Keratinocyte (primary cell): ENCODE measurements around the gene PTK6. TPM values are rescaled to one million over a fixed set of nuclear protein-coding genes. Genes with fewer than 3 reads are reported as not detected.
"Not testable (repeated sequence)": the region's sequence is repeated elsewhere in the genome, so short reads cannot be mapped to it uniquely, and the experiment has no call there.

Experiments used
- DNase-seq: peaks from one replicate; pipeline ENCODE4 v3.0.0-alpha.2; 2011; ENCODE audit warnings: low read depth, missing footprints, low spot score
- FAIRE-seq: peaks from 2 replicates; lab custom pipeline; 2011; peaks lifted over from hg19 to GRCh38; lab: Jason Lieb, UNC
- H2AFZ ChIP-seq: 2 replicates; pipeline ENCODE4 v1.6.0; 2012; ENCODE audit warnings: low read length, control low read depth, inconsistent platforms; ENCODE audit not compliant: control insufficient read depth
- H3K27ac ChIP-seq: 2 replicates; pipeline ENCODE4 v1.5.1; 2011; ENCODE audit warnings: low read length; ENCODE audit not compliant: control insufficient read depth, insufficient read depth
- H3K27me3 ChIP-seq: 3 replicates; pipeline ENCODE4 v1.6.0; 2011; ENCODE audit warnings: low read length; ENCODE audit not compliant: control insufficient read depth, insufficient read depth; ENCODE audit errors: extremely low read depth
- H3K36me3 ChIP-seq, 2 experiments: 2 replicates in 1 of 2; 3 replicates in 1 of 2; pipeline ENCODE4 v1.5.1; 2011; ENCODE audit warnings: low read length in 2 of 2, mild to moderate bottlenecking in 1 of 2; ENCODE audit not compliant: control insufficient read depth in 2 of 2, insufficient read depth in 2 of 2; ENCODE audit errors: extremely low read depth in 1 of 2
- H3K4me1 ChIP-seq: 3 replicates; pipeline ENCODE4 v1.5.1; 2011; ENCODE audit warnings: low read length; ENCODE audit not compliant: control insufficient read depth, insufficient read depth; ENCODE audit errors: extremely low read depth
- H3K4me2 ChIP-seq: 3 replicates; pipeline ENCODE4 v1.6.0; 2011; ENCODE audit warnings: low read depth, low read length; ENCODE audit not compliant: control insufficient read depth, insufficient read depth; ENCODE audit errors: extremely low read depth
- H3K4me3 ChIP-seq, 3 experiments: fragments of 200-600 bp in 1 of 3; sonication (generic) in 1 of 3; 2 replicates in 2 of 3; 3 replicates in 1 of 3; pipeline ENCODE4 v1.5.1; 2011 to 2016; ENCODE audit warnings: low read length in 3 of 3, mild to moderate bottlenecking in 3 of 3, control low read depth in 2 of 3, inconsistent platforms in 1 of 3, low read depth in 1 of 3, mixed read lengths in 1 of 3, mixed run types in 1 of 3, moderate library complexity in 1 of 3; ENCODE audit not compliant: control insufficient read depth in 2 of 3, insufficient read depth in 2 of 3; ENCODE audit errors: extremely low read depth in 1 of 3
- H3K79me2 ChIP-seq: 2 replicates; pipeline ENCODE4 v1.6.0; 2012; ENCODE audit warnings: low read length; ENCODE audit not compliant: control insufficient read depth, insufficient read depth
- H3K9ac ChIP-seq: 3 replicates; pipeline ENCODE4 v1.6.0; 2011; ENCODE audit warnings: low read length; ENCODE audit not compliant: control insufficient read depth, insufficient read depth; ENCODE audit errors: extremely low read depth
- H3K9me1 ChIP-seq: 3 replicates; pipeline ENCODE4 v1.6.0; 2011; ENCODE audit warnings: low read length; ENCODE audit not compliant: control insufficient read depth, insufficient read depth; ENCODE audit errors: extremely low read depth
- H3K9me3 ChIP-seq: 2 replicates; pipeline ENCODE4 v1.5.1; 2012; ENCODE audit warnings: low read depth, low read length; ENCODE audit not compliant: control insufficient read depth
- H4K20me1 ChIP-seq: 3 replicates; pipeline ENCODE4 v1.6.0; 2011; ENCODE audit warnings: low read length; ENCODE audit not compliant: control insufficient read depth, insufficient read depth; ENCODE audit errors: extremely low read depth
- CTCF ChIP-seq, 3 experiments: IDR thresholded peaks in 1 of 3; conservative IDR thresholded peaks in 1 of 3; optimal IDR thresholded peaks in 1 of 3; 2 replicates in 2 of 3; 3 replicates in 1 of 3; pipeline versions ENCODE3 to v1.5.1; 2011; ENCODE audit warnings: low read length in 3 of 3, mild to moderate bottlenecking in 3 of 3, moderate library complexity in 2 of 3, control low read depth in 1 of 3, inconsistent platforms in 1 of 3; ENCODE audit not compliant: insufficient read depth in 2 of 3; ENCODE audit errors: extremely low read depth in 1 of 3
- EZH2 ChIP-seq: IDR thresholded peaks from one replicate; pipeline ENCODE4 v1.6.1; 2012; ENCODE audit warnings: inconsistent platforms, mild to moderate bottlenecking, low read length, moderate library complexity
- dilution Hi-C: fragments of 300-500 bp; cut with MboI; formaldehyde crosslinking; loops from one replicate; pipeline ENCODE4 v1.7.0; 2020; ENCODE audit warnings: low sequenced_read_pairs; ENCODE audit not compliant: extremely low pct_ligation_motif_present
- polyA plus RNA-seq, 5 experiments: library from polyadenylated mRNA; depleted of rRNA in 3 of 5; stranded (reverse) in 3 of 5; stranded (forward) in 1 of 5; unstranded in 1 of 5; fragments of >200 nt; gene quantifications; 1 replicate in 1 of 5; 2 replicates in 3 of 5; 3 replicates in 1 of 5; pipeline versions ENCODE4 v1.2.1 to v1.2.3, GENCODE V29; 2011 to 2012; ENCODE audit warnings: missing spikeins in 2 of 5, low read depth in 1 of 5, low replicate concordance in 1 of 5

Gene PTK6
- polyA plus RNA-seq, 1 donor (not counting 4 experiments of a cell fraction or from before 2014, with no cell fraction given) = 28.5 TPM

GRCh38 chr20:63572788-63573646, 35.8 kb upstream of the PTK6 start:
- peak overlapping the region; percentile 93 for H3K9ac ChIP-seq
- no peak for DNase-seq
- peaks cover 13% of the 10 kb centered on the region for H3K4me1 ChIP-seq
- H3K4me2 ChIP-seq = peak overlapping the region; percentile 74
- dilution Hi-C loops = no loop called here
- peaks cover 18% of the 10 kb centered on the region for H3K79me2 ChIP-seq
- peaks cover under 1% of the 10 kb centered on the region for H4K20me1 ChIP-seq
- peak overlapping the region; percentile 78 to 96 (median 91) for H3K4me3 ChIP-seq
- peaks cover 3 to 10% of the 10 kb centered on the region in 2 experiments for H3K36me3 ChIP-seq
- no peak for FAIRE-seq
- TF ChIP-seq EZH2 = no peak
- peak in 2 of 3 experiments; percentile 16 to 25 for TF ChIP-seq CTCF (optimal IDR thresholded peaks at IDR 0.05 in 1 of 3, IDR thresholded peaks at IDR 0.05 in 1 of 3, conservative IDR thresholded peaks at IDR 0.05 in 1 of 3; ENCODE audit: extremely low read depth in 1 of 3, insufficient read depth in 2 of 3, low read length in 3 of 3)
- H3K27ac ChIP-seq = peak overlapping the region; percentile 80
- H3K9me3 ChIP-seq = no peaks in the 10 kb centered on the region
- H3K9me1 ChIP-seq = no peaks in the 10 kb centered on the region
- no peak overlapping the region for H2AFZ ChIP-seq
- no peaks in the 10 kb centered on the region for H3K27me3 ChIP-seq

DNA sequence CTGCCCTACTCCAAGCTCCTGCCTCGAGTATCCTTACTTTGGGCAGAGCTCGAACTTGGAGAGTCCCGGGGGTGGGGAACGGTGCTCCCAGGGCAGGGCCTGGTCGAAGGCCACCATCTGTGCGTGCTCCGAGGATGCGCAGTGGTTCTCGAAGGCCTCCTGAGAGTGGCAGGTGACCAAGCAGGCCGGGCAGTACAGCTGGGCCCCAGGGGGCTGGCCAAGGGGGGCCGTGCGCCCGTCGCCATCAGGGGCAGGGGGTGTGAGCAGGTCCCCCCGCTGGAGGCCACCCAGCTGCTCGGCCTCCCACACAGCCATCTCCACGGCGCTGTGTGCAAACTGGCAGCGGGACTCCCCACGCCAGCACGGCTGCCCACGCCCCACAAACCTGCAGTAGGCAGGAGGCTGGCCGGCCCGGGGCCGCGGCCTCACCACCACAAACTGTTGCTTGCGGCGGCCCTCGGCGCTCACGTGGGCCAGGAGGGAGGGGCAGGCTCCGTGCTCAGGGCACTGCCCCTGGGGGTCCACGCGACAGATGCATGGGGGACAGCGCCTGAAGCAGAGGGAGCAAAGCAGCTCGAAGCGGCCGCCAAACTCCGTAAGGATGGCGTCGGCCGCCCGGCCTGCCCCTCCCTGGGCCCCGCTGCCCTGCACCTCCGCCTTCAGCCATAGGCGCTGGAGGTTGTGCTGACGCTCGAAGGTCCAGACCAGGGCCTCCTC, 35.1 kb upstream of the PTK6 start:
- H3K9me3 ChIP-seq = no peaks in the 10 kb centered on the region
- TF ChIP-seq CTCF (optimal IDR thresholded peaks at IDR 0.05 in 1 of 3, IDR thresholded peaks at IDR 0.05 in 1 of 3, conservative IDR thresholded peaks at IDR 0.05 in 1 of 3; ENCODE audit: extremely low read depth in 1 of 3, insufficient read depth in 2 of 3, low read length in 3 of 3) (no peak), EZH2 (no peak)
- dilution Hi-C loops = no loop called here
- H3K9ac ChIP-seq = no peak overlapping the region
- no peak overlapping the region for H3K27ac ChIP-seq
- peaks cover 5% of the 10 kb centered on the region for H4K20me1 ChIP-seq
- FAIRE-seq = no peak
- H3K4me2 ChIP-seq = no peak overlapping the region
- H3K36me3 ChIP-seq = peaks cover 3 to 15% of the 10 kb centered on the region in 2 experiments
- no peaks in the 10 kb centered on the region for H3K27me3 ChIP-seq
- peaks cover 13% of the 10 kb centered on the region for H3K4me1 ChIP-seq
- H3K9me1 ChIP-seq = no peaks in the 10 kb centered on the region
- no peak for DNase-seq
- H3K79me2 ChIP-seq = peaks cover 20% of the 10 kb centered on the region
- H3K4me3 ChIP-seq = no peak overlapping the region
- H2AFZ ChIP-seq = no peak overlapping the region

GRCh38 chr20:63571087-63571478, 33.9 kb upstream of the PTK6 start:
- dilution Hi-C loops, H2AFZ ChIP-seq, H3K9me3 ChIP-seq, H3K9me1 ChIP-seq, H3K27me3 ChIP-seq, H3K4me2 ChIP-seq, H3K4me3 ChIP-seq, H4K20me1 ChIP-seq, FAIRE-seq, DNase-seq, H3K9ac ChIP-seq, H3K27ac ChIP-seq: not testable (repeated sequence)
- H3K36me3 ChIP-seq = peaks cover 3 to 21% of the 10 kb centered on the region in 2 experiments
- peaks cover 20% of the 10 kb centered on the region for H3K79me2 ChIP-seq
- peaks cover 13% of the 10 kb centered on the region for H3K4me1 ChIP-seq
